Right ventricle myocardium inferior (tissue), 1 donor: Measurements from ENCODE around the gene WNT5B. TPM values are rescaled to one million over a fixed set of nuclear protein-coding genes. Genes with fewer than 3 reads are reported as not detected.

ENCODE experiments used
- ATAC-seq: fragments of 200-7000 bp; cut with Tn5 transposase; one replicate; pipeline ENCODE4 v1.9.1; 2020; ENCODE audit warnings: mild to moderate bottlenecking, moderate library complexity
- DNase-seq: peaks from one replicate; pipeline ENCODE4 v3.0.0; 2021; ENCODE audit errors: missing footprints
- intact Hi-C: fragments of 100-400 bp; cut with DNase I; formaldehyde crosslinking; loops from one replicate; pipeline ENCODE4 v1.11.0; 2022
- microRNA-seq: library from miRNA; unstranded; fragments of <30 nt; microRNA quantifications from one replicate; pipeline ENCODE4 v1.2.0, GENCODE V29; 2020
- total RNA-seq: library from RNA; stranded (reverse); fragmentation: NEBNext Ultra II Directional; extraction: Animal tissue kit (Norgen Biotek cat#: 25700); gene quantifications from one replicate; pipeline ENCODE4 v1.2.1, GENCODE V29; 2021
- donor health status: DM: no; HTN: yes; CAD: no; lungs with severe emphysema.

WNT5B gene
- total RNA-seq, 1 donor from 2014 or later = 2.9 TPM

DNA sequence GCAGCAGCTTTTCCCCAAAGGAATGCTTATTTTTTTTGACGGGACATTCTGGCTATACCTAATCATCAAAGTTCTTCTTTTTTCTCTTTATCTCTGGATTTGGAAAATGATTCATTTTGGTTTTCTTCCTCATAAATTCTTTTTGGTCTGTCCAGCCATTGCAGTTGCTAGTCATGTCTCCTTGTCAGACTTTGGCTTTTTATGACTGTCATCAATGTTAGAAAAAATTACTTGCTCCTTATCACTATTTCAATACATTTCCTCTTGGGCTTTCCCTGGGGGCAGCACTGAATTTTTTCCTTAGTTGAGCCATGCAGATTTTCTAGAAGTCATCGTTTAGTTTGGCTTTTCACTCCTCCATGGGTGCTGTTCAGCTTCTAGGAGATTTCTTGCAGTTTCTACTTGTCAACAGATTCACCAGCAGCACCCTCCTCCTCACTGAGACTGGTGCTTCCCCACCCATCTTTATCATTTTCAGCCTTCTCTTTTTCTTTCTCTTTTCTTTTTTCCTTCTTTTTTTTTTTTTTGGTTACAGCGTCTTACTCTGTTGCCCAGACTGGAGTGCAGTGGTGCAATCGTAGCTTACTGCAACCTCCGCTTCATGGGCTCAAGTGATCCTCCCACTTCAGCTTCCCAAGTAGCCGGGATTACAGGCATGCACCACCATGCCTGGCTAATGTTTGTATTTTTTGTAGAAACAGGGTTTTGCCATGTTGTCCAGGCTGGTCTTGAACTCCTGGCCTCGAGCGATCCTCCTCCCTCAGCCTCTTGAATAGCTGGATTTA is 67.0 kb downstream of the WNT5B start:
- ATAC-seq = no peak
- intact Hi-C loops = no loop called here
- no peak for DNase-seq

DNA sequence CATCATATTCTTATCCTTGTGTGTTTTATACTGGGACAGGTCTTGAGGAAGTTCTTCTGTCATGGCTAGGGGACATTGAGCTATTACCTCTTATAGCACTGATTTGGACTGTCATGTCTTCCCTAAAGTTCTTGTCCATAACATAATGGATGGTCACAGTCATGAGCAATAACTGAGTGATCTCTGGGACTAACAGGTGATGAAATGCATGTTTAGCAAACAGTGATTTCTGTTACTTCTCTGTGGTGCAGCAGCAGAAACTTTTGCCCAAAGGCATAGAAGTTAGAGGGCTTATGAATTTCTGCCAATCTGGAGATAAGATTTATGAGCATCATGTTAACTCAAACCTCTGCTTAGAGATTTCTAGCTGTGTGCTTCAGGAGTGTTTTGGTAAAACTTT is 67.8 kb downstream of the WNT5B start:
- ATAC-seq = no peak
- no peak for DNase-seq

More for the DNA sequence above, 67.8 kb downstream of the WNT5B start:
- intact Hi-C loops = no loop called here

Small RNA genes lying within 50 kb of the gene (microRNA-seq; reads per million reads assigned to microRNA genes)
- gene MIR3649 = not detected

Other genes starting within 250 kb of the WNT5B start
- gene FBXL14, start 34.6 kb upstream of the WNT5B start, total RNA-seq = 6.2 TPM
- gene ADIPOR2, start 61.8 kb downstream of the WNT5B start, total RNA-seq = 38.4 TPM
- not detected for gene LRTM2, start 191.3 kb downstream of the WNT5B start, total RNA-seq